GM21381 (cell line): ENCODE results near the gene BLOC1S1.
A peak's percentile ranks its signal among the peaks of the same experiment; 100 is the strongest.

Experiments
- ATAC-seq: cut with Tn5 transposase; IDR thresholded peaks from one replicate; pipeline ENCODE4 v1.9.1; 2021; ENCODE audit warnings: mild to moderate bottlenecking, moderate library complexity; ENCODE audit not compliant: unreplicated experiment

The BLOC1S1 gene

DNA sequence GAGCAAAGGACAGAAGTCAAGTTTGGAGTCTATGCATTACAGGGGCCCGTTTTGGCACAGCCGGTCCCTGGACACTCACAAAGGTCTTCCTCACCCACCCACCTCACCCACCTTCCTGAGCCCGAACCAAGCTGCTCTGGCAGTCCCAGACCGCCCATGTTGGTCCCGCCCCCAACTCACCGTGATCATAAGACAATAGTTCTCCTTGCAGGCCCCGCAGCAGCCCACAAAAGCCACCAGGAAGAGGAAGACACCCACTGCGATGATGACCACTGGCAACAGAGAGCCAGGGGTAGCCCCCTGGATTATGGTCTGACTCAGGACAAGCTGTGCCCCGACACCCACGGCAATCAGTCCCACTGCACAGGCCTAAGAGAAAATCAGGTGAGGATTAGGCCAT is 11.1 kb downstream of the BLOC1S1 start:
- no peak for ATAC-seq

DNA sequence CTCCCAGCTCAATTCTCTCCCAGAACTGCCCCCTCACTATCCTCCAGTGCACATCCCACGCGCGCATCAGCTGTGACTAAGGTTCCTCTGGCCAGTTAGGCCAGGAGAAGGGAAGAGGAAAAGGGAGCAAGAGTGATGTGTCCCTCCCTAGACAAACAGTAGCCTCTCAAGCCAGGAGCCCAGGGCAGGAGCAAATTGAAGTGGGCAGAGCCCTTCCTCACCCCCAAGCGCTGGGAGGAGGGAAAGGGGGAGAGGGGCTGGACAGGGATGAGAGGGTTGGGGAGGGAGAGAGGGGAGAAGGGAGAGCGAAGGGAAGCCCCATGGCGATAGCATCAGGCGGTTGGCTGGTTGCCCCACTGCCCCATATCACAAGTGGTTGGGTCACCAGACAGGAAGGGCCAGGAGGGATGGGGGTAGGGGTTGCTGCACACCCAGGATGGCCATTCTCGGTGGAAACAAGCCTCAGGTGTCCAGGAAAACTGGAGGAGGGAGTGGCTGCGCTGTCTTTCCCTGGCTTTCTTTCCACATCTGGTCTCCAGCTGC is 11.9 kb downstream of the BLOC1S1 start:
- ATAC-seq = no peak

DNA sequence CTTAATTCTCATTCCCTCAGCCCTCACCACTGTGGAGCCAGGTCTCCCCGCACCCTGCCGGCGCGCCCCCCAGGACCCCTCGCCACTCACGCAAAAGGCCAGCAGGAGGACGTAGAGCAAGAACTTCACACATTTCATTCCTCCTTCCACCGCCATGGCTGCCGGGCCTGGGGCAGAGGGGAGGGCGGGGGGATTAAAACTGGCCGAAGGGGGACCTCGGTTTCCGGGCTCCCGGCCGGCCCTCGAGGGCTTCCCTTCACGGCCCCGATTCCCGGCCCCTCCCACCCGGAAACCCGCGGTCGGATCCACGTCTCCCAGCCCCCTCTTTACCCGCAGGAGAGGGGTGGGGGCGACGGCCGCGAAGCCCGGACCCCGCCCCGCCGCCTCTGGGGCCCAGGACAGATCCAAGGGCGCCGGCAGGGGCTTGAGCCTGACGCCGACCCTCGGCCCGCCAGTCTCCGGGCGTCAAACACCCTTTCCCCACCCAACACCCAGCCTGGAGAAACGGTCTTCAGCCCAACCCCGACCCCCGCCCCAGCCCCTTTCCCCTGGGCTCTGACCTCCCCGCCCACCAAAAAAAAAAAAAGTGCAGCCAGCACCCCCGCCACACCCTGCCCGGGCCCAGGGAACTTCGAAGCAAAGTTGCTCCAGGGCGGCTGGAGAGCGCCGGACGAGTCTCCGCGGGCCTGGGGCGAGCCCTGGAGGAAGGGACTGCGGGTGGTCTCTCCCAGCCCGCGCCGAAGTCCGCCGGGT is 12.5 kb downstream of the BLOC1S1 start:
- no peak for ATAC-seq

DNA sequence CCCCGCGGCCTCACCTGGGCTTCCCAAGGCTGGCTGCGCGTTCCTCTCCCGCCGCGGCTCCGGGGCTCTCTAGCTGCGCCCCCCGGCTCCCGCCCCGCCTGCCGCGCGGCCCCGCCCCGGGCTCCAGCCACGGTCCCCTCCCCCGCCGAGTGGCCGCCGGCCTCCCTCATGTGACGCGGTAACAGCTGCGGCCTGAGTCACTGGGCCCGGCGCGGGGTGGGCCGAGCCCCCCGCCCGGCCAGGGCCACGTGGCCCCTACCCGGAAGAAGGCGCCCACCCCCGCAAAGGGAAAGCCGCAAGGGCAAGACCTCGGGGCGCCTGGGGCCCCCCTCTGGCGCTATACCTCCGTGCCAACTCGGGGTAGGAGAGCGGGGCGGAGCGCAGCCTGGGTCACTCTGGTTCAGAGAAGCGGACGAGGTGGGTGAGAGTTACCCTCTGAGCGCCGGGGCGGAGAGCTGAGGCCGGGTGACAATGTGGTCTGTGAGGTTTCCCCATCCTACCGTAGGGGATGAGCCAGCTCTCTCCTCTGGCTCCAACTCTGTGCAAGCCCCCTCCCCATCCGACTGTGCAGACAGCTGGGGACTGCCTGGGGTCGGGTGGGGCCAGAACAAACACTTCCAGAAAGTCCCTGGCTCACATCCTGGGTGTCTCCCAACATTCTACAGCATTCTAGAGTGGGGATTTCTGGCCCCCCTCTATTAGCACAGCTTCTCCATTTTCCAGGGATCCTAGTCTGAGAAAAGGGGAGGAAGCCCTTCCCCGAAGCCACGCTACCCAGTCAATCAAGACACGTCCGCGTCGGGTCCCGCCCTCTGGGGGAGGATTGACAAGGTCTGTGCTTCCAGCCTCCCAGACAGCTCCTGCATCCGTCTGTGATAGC is 13.3 kb downstream of the BLOC1S1 start, which contains the start of gene CD63:
CD63 (minus strand) TSS at position 71 of the 880 bp plus-strand sequence. CDS start 668 bp downstream, outside the sequence.
- ATAC-seq = peak; percentile 59

DNA sequence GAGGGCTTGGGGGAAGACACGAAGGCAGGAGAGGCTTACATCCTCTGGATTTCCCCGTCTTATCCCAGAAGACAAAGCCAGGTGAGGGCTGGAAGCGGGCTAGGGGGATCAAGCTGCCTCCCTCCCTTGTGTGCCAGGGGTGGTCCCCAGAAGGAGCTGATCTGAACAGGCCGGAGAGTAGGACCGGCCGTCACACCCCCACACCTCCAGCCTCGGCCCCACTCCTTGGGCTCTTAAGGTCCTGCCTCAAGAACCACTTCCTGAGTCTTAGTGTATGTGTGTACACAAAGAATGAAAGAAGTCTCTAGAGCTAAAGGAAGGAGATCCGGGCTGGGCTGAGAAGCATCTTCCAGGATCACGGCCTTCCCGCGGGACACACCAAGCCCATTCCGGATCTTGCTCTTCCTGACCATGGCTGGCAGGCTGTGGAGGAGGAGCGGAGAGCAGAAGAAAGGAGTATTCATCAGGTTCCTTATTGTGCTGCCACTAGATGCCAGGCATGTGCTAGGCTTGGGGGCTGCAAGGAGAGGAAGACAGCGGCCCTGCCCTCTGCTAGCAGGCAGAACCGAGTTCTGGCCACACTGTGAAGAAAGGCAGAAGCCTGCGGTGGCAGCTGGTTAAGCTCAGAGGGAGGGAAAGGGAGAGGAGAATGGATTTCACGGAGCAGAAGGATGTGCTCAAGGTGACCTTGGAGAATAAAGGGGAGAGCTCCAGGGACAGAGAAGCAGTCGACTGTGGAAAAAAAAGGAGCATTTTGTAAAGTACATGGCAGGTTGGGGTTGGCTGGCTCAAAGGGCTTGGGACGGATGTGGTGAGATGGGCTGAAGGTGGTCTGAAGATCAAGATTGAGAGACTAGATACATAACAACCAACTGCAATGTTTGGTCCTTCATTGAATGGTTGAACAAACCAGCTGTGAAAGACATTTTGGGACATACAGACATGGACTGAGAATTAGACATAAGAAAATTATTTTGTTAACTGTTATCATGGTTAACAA is 14.3 kb downstream of the BLOC1S1 start:
- ATAC-seq = peak; percentile 43

DNA sequence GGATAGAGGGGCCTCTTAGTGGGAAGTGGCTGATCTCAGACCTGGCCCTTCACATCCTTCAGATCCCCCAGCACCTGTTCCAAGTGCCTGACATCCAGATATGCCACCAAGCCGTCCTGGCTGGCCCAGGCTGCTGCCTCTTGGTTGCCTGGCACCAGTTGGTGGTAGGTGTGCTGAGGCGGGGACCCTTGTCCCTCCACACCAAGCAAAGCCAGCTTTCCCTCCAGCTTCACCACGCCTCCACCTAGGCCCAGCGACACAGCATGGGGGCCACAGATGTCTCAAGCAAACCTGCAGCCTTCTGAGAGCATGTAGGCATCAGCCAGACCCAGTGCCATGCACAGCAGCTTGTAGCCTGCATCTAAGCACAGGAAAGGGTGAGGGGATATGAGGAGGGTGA is 16.4 kb downstream of the BLOC1S1 start:
- no peak for ATAC-seq

DNA sequence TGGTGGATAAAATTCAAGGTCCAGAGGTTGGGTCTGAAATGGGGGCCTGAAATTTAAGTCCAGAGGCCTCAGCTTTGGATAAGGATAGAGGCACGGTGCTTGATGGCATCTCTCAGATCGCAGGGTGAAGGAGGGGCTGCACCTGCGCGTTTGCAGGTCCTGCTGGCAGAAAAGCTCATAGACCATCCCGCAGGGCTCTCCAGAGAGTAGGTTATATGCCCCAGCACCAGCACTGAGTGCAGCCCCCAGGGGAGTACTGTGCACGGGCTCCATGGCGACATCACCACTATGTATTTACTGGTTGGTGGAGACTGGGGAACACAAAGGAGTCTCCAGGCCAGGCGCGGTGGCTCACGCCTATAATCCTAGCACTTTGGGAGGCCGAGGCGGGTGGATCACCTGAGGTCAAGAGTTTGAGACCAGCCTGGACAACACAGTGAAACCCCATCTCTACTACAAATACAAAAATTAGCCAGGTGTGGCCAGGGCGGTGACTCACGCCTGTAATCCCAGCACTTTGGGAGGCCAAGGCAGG is 17.2 kb downstream of the BLOC1S1 start:
- ATAC-seq = no peak

DNA sequence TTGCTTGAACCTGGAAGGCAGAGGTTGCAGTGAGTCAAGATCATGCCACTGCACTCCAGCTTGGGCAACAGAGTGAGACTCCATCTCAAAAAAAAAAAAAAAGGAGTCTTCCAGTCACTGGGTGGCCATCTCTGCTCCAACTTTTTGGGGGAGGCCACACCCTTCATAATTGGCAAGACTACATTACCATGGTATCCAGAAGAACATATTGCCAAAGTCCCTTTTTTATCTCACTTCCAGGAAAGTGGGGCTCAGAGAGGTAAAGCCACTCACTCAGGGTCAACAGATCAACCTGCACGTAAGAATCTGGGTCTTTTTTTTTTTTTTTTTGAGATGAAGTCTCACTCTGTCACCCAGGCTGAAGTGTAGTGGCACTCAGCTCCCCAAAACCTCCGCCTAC is 18.0 kb downstream of the BLOC1S1 start:
- ATAC-seq = no peak

DNA sequence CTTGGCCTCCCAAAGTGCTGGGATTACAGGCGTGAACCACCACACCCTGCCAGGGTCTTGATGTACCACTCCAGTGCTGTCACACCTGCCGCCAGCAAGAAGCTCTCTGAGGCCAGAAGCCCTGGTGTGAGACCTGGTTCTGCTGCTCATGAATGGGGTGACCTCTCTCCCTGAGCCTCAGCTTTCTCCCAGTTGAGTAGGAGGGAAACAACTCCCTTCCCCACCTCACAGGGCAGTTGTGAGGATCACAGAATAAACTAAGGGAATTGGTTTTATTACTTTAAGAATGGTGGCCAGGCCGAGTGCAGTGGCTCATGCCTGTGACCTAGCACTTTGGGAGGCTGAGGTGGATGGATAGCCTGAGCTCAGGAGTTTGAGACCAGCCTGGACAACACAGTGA is 18.7 kb downstream of the BLOC1S1 start:
- ATAC-seq = no peak

DNA sequence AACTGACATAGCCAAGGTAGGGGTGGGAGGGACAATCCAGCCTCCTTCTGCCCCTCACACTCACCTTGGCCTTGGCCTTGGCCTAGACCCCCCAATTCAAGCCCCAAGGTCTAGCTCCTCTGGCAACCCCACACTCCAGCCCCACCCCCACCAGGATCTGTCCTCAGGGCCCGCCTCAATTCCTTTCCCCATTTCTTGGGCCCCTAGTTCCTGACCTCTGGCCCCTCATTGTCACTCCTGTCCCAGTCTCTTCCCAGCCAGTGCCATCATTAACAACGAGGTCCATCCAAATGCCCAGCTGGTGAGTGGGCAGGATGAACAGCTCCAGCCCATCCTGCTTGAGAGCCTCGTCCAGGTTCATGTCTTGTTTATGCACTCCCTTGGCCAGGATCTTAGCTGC is 20.2 kb downstream of the BLOC1S1 start:
- ATAC-seq = no peak

DNA sequence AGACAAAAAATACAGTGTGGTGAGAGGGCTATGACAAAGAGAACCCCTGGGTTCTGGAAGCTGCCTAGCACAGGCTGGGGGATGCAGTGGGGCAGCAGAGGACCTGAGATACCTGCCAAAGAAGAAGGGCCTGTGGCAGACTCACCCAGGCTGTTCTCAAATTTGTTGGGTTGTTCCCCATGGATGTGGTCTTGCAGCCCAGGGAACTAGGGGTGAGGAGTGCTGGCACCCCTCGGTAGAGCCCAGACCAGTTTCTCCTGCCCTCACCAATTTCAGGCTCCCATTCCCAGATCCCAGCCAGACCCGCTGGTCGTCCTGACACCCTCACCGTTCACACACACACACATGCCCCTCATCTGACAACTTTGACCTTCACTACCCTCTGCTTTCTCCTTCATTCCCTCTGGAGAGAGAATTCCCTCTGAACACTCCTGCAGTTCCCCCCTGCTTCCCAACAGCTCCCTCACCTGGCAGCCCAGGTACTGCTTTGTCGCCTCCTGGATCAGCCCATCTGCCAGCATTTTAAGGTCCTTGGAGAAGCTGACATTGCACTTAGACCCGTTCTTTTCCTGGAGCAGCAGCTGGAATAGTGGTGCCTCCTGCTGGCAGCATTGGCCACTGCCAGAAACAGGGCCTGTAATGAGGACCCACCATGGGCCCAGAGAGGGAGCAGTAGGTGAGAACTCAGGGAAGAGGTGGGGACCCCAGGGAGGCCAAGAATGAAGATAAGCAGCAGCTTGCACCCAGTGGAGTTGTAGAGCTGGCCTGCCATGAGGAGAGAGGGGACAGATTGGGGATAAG is 21.1 kb downstream of the BLOC1S1 start:
- ATAC-seq = no peak

DNA sequence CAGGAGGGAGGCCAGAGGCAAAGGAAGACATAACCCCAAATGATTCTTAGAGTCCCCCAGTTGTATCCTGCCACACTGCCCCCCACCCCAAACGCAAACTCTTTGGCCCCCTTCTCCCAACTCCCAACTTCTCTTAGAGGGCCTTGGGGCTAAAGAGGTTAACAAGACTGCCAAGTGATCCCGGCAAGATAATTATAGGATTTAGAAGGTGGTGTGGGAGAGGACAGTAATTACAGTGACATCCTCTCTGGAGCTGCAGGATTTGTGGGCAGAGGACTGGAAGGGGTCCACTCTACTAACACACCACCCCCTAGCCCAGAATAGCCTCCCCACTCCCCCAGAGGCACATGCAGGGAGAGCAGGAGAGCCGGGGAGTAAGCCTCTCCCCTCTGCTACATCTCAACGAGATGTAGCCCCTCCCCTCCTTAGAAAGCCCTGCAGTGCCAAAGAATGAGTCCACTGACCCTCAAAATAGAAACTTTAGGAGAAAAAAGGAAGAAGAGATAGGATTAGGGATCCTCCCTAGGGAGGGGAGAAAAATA is 21.8 kb downstream of the BLOC1S1 start:
- ATAC-seq = peak; percentile 11

DNA sequence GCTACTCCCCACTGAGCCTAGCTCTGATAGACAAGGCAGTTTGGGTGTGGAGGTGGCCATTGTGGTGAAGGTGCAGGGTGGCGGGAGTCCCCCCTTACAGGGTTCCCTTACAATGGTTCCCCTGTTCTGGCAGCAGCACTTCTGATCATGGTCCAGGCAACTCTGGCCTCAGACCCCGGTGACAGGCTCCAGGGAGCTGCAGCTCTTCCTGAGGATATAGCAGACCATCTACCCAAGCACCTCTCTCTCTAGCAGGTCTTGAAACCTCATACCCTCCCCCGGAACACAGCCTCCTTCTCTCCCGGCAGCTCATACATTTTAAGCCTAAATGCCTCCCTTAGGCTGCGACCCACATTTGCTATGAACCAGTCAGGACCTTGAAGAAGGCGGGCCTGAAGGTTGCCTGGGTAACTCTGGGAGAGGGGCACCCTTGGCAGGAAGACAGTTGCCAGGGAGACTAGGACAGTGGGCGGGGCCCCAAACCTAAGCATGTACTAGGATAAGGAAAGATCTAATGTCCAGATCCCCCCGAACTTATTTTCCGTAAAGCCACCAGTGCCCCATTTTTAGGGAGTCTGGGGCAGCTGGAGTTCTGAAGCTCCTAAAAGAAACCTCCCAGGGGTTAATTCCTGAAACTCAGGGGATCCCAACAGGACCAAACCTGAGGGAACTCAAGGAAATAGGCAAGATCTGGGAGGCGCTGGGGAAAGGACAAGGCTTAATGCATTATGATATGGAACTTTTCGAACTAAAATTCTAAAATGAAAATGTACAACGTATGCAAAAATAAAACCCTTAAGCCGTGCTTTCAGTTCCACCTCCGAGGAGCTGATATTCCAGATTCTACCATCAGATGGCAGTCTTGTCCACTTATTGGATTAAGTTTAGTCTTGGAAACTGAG is 22.5 kb downstream of the BLOC1S1 start:
- peak; percentile 86 for ATAC-seq

DNA sequence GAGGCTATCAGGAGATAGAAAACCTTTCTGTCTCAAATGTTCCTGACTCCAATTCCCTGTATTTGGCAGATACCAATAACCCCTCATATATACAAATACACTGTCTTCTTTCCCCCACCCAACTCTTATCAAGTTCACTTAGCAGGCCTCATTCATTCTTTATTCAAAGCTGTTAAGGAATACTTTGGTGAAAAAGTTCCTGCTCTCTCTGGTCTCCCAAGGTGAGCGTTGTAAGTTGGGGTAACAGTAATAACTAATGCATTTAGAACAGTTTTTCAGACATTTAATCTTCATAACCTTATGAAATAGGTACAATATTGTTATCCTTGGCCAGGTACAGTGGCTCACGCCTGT is 23.2 kb downstream of the BLOC1S1 start:
- ATAC-seq = no peak

DNA sequence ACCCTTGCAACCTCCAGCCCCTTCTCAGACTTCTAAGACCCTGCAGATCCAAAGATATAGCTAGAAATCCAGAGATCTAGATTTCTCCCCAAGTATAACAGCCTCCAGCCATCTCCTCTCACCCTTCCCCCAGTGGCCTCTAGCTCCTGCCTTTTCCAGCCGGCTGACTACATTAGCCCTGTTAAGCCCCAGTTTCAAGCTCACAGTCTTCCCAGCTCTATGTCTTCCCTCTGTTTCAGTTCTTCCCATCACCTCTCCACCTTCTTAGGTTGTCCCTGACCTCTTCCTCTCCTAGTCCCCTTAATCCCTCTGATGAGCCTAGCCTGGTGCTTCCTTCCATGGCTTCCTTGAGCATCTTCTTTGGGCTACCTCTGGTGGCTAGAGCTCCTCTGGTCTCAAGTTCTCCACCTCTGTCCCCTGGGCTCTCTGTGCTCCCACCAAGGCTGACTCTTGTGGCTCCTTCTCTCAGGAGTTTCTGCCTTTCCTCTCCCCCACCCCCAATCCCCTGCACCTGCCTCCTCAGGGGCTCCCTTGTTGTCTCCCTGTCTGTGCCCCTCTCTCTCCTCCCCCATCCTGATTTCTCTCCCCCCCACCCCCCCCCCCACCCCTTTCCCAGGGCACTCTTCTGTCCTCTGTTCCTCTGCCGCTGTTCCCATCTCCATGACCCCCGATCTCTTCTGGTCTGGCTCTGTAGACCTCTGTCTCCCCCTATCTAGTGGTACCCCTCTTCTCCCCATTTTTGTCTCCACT is 26.3 kb downstream of the BLOC1S1 start:
- no peak for ATAC-seq

DNA sequence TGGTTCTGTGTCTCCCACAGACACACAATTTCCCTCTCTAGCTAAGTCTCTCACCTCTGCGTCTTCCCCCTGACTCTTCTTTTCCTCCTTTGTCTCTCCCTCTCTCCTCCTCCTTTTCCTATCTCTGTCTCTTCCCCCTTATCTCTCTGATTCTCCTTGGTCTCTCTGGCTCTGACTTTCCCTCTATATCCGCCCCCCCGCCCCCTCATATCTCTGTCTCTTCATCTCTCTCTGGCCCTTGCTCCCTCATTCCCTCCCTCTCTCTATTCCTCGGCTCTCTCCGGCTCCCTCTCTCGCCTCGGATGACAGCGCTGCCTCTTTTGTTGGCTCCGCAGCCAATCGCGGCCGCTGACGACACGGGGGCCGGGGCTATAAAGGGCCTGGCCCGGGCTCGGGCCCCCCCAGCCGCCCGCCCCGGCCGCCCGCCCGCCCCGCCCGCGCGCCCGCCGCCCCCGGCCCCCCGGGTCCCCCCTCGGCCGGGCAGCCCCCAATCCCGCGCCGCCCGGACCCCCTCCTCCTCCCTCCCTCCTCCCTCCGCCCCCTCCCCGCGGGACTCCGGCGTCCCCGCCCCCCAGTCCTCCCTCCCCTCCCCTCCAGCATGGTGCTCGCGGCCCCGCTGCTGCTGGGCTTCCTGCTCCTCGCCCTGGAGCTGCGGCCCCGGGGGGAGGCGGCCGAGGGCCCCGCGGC is 27.0 kb downstream of the BLOC1S1 start, which contains the start of gene GDF11:
GDF11 (plus strand) TSS at position 404 of the 687 bp plus-strand sequence; CDS start at position 599, 195 bp downstream.
- ATAC-seq = peak; percentile 27
